ENCODE measurements around the gene TOX4. TPM values are rescaled to one million over a fixed set of nuclear protein-coding genes. Genes with fewer than 3 reads are reported as not detected.
A peak's percentile ranks its signal among the peaks of the same experiment; 100 is the strongest.

The TOX4 gene
- total RNA-seq, 3 donors from 2014 or later = 76.8 to 97.1 (median 92.6) TPM

- Mint-ChIP-seq H3K9me3 (no peaks in the 10 kb centered on the region), H3K4me3 (no peak overlapping the region), H3K36me3 (ENCODE audit: insufficient read depth) (no peaks in the 10 kb centered on the region), H3K27me3 (ENCODE audit: low read depth) (peaks cover 3% of the 10 kb centered on the region), H3K4me1 (ENCODE audit: low read depth) (peaks cover 7% of the 10 kb centered on the region)
- ATAC-seq (no peak), DNase-seq (no peak)
These were observed 43.8 kb downstream of the TOX4 start for GRCh38 chr14:21520767-21521166.

GRCh38 chr14:21521501-21521900, 44.5 kb downstream of the TOX4 start:
- ATAC-seq (no peak), DNase-seq (no peak)
- Mint-ChIP-seq H3K36me3 (ENCODE audit: insufficient read depth) (no peaks in the 10 kb centered on the region), H3K4me1 (ENCODE audit: low read depth) (peaks cover 7% of the 10 kb centered on the region), H3K9me3 (no peaks in the 10 kb centered on the region), H3K27me3 (ENCODE audit: low read depth) (no peaks in the 10 kb centered on the region), H3K4me3 (no peak overlapping the region)

GRCh38 chr14:21523203-21523602, 46.2 kb downstream of the TOX4 start:
- ATAC-seq (no peak), DNase-seq (no peak)
- Mint-ChIP-seq H3K9me3 (no peaks in the 10 kb centered on the region), H3K27me3 (ENCODE audit: low read depth) (no peaks in the 10 kb centered on the region), H3K36me3 (ENCODE audit: insufficient read depth) (no peaks in the 10 kb centered on the region), H3K4me1 (ENCODE audit: low read depth) (peaks cover 14% of the 10 kb centered on the region), H3K4me3 (no peak overlapping the region)

GRCh38 chr14:21524575-21525490, 47.8 kb downstream of the TOX4 start:
- Mint-ChIP-seq H3K4me3 (peak overlapping the region; percentile 82), H3K36me3 (ENCODE audit: insufficient read depth) (no peaks in the 10 kb centered on the region), H3K4me1 (ENCODE audit: low read depth) (peaks cover 14% of the 10 kb centered on the region), H3K27me3 (ENCODE audit: low read depth) (no peaks in the 10 kb centered on the region), H3K9me3 (no peaks in the 10 kb centered on the region)
- ATAC-seq (no peak), DNase-seq (no peak)

GRCh38 chr14:21525571-21525961, 48.6 kb downstream of the TOX4 start:
- H3K9me3 Mint-ChIP-seq = no peaks in the 10 kb centered on the region
- ATAC-seq (peak in 1 of 2 donors; percentile 7), DNase-seq (no peak)
- no peaks in the 10 kb centered on the region for H3K27me3 Mint-ChIP-seq (ENCODE audit: low read depth)
- peaks cover 14% of the 10 kb centered on the region for H3K4me1 Mint-ChIP-seq (ENCODE audit: low read depth)
- H3K36me3 Mint-ChIP-seq (ENCODE audit: insufficient read depth) = no peaks in the 10 kb centered on the region
- peak overlapping the region; percentile 82 for H3K4me3 Mint-ChIP-seq

- Mint-ChIP-seq H3K27me3 (ENCODE audit: low read depth) (no peaks in the 10 kb centered on the region), H3K9me3 (no peaks in the 10 kb centered on the region), H3K4me1 (ENCODE audit: low read depth) (peaks cover 14% of the 10 kb centered on the region), H3K4me3 (peak within 1 kb of the TSS; percentile 82), H3K36me3 (ENCODE audit: insufficient read depth) (no peaks in the 10 kb centered on the region)
- DNase-seq (peak; percentile 68), ATAC-seq (peak; percentile 87)
These were observed 49.1 kb downstream of the TOX4 start, which contains the start of gene SALL2 for GRCh38 chr14:21525962-21526671. SALL2 (minus strand) TSS chr14:21526346; CDS start chr14:21526127, 219 bp downstream.

- Mint-ChIP-seq H3K27me3 (ENCODE audit: low read depth) (no peaks in the 10 kb centered on the region), H3K4me3 (peak overlapping the region; percentile 78), H3K36me3 (ENCODE audit: insufficient read depth) (no peaks in the 10 kb centered on the region), H3K9me3 (no peaks in the 10 kb centered on the region), H3K4me1 (ENCODE audit: low read depth) (peaks cover 14% of the 10 kb centered on the region)
- ATAC-seq = peak in 1 of 2 donors; percentile 2
- DNase-seq = no peak
These were observed 49.8 kb downstream of the TOX4 start for GRCh38 chr14:21526672-21527317.

- DNase-seq = no peak
- Mint-ChIP-seq H3K4me3 (peak overlapping the region; percentile 78), H3K9me3 (no peaks in the 10 kb centered on the region), H3K4me1 (ENCODE audit: low read depth) (peaks cover 14% of the 10 kb centered on the region), H3K27me3 (ENCODE audit: low read depth) (no peaks in the 10 kb centered on the region), H3K36me3 (ENCODE audit: insufficient read depth) (no peaks in the 10 kb centered on the region)
- no peak for ATAC-seq
These were observed 50.3 kb downstream of the TOX4 start for GRCh38 chr14:21527318-21527679.

- DNase-seq (no peak), ATAC-seq (no peak)
- Mint-ChIP-seq H3K27me3 (ENCODE audit: low read depth) (no peaks in the 10 kb centered on the region), H3K9me3 (no peaks in the 10 kb centered on the region), H3K36me3 (ENCODE audit: insufficient read depth) (no peaks in the 10 kb centered on the region), H3K4me3 (no peak overlapping the region), H3K4me1 (ENCODE audit: low read depth) (peaks cover 14% of the 10 kb centered on the region)
These were observed 51.7 kb downstream of the TOX4 start for GRCh38 chr14:21528381-21529348.

GRCh38 chr14:21529515-21529914, 52.5 kb downstream of the TOX4 start:
- Mint-ChIP-seq H3K9me3 (no peaks in the 10 kb centered on the region), H3K27me3 (ENCODE audit: low read depth) (peaks cover 3% of the 10 kb centered on the region), H3K36me3 (ENCODE audit: insufficient read depth) (no peaks in the 10 kb centered on the region), H3K4me1 (ENCODE audit: low read depth) (peaks cover 14% of the 10 kb centered on the region), H3K4me3 (no peak overlapping the region)
- ATAC-seq = no peak
- no peak for DNase-seq

- DNase-seq (no peak), ATAC-seq (no peak)
- H3K4me3 Mint-ChIP-seq = no peak overlapping the region
- H3K36me3 Mint-ChIP-seq (ENCODE audit: insufficient read depth) = no peaks in the 10 kb centered on the region
- no peaks in the 10 kb centered on the region for H3K9me3 Mint-ChIP-seq
- peaks cover 33% of the 10 kb centered on the region for H3K27me3 Mint-ChIP-seq (ENCODE audit: low read depth)
- H3K4me1 Mint-ChIP-seq (ENCODE audit: low read depth) = peaks cover 5% of the 10 kb centered on the region
These were observed 56.3 kb downstream of the TOX4 start for GRCh38 chr14:21533294-21533693.

GRCh38 chr14:21534576-21534975, 57.6 kb downstream of the TOX4 start:
- Mint-ChIP-seq H3K4me1 (ENCODE audit: low read depth) (peaks cover 5% of the 10 kb centered on the region), H3K27me3 (ENCODE audit: low read depth) (peaks cover 46% of the 10 kb centered on the region), H3K9me3 (no peaks in the 10 kb centered on the region), H3K4me3 (no peak overlapping the region), H3K36me3 (ENCODE audit: insufficient read depth) (no peaks in the 10 kb centered on the region)
- no peak for ATAC-seq
- DNase-seq = no peak

GRCh38 chr14:21535545-21536417, 58.8 kb downstream of the TOX4 start:
- peaks cover 49% of the 10 kb centered on the region for H3K27me3 Mint-ChIP-seq (ENCODE audit: low read depth)
- H3K36me3 Mint-ChIP-seq (ENCODE audit: insufficient read depth) = no peaks in the 10 kb centered on the region
- peaks cover 5% of the 10 kb centered on the region for H3K4me1 Mint-ChIP-seq (ENCODE audit: low read depth)
- H3K4me3 Mint-ChIP-seq = no peak overlapping the region
- DNase-seq = no peak
- no peak for ATAC-seq
- no peaks in the 10 kb centered on the region for H3K9me3 Mint-ChIP-seq

Data from activated T-cell treated with anti-CD3 and anti-CD28 coated beads, Interleukin-2, amount 50 U/mL, for 4 hours (primary cell).